Natural killer cell (primary cell): Measurements from ENCODE around the gene NIPAL1. TPM values are rescaled to one million over a fixed set of nuclear protein-coding genes. Genes with fewer than 3 reads are reported as not detected.

ENCODE experiments used
- ATAC-seq, 3 donors: fragments of 150-1000 bp in 2 of 3; fragments of 200-7000 bp in 1 of 3; cut with Tn5 transposase; 1 replicate in 1 of 3; 2 replicates in 2 of 3; pipeline ENCODE4 v1.10.0; 2021; ENCODE audit warnings: mild to moderate bottlenecking in 2 of 3, moderate library complexity in 2 of 3
- DNase-seq, 2 donors: peaks; one replicate each; pipeline versions ENCODE4 v3.0.0 to v3.0.0-alpha.2; 2013 to 2021; ENCODE audit warnings: mixed read lengths in 1 of 2
- H3K27ac ChIP-seq: one replicate; pipeline ENCODE4 v1.5.1; 2013; ENCODE audit warnings: mild to moderate bottlenecking, low read length
- H3K27me3 ChIP-seq: one replicate; pipeline ENCODE4 v1.6.1; 2013; ENCODE audit warnings: low read length; ENCODE audit not compliant: control insufficient read depth, insufficient read depth
- H3K36me3 ChIP-seq: one replicate; pipeline ENCODE4 v1.6.1; 2013; ENCODE audit warnings: low read length; ENCODE audit not compliant: control insufficient read depth, insufficient read depth
- H3K4me1 ChIP-seq: one replicate; pipeline ENCODE4 v1.6.1; 2013; ENCODE audit warnings: low read length; ENCODE audit not compliant: control insufficient read depth, insufficient read depth
- H3K4me3 ChIP-seq: one replicate; pipeline ENCODE4 v1.5.1; 2013; ENCODE audit warnings: low read length
- H3K9me3 ChIP-seq: one replicate; pipeline ENCODE4 v1.6.1; 2013; ENCODE audit warnings: low read length; ENCODE audit not compliant: control insufficient read depth, insufficient read depth
- H3K27ac Mint-ChIP-seq, 2 donors: one replicate each; pipeline ENCODE4 v1.8.0; 2022; ENCODE audit warnings: mild to moderate bottlenecking in 2 of 2, mixed read lengths in 2 of 2, moderate library complexity in 1 of 2
- H3K27me3 Mint-ChIP-seq, 2 donors: one replicate each; pipeline ENCODE4 v1.8.0; 2022; ENCODE audit warnings: low read depth in 2 of 2, mixed read lengths in 2 of 2
- H3K36me3 Mint-ChIP-seq: one replicate; pipeline ENCODE4 v1.8.0; 2022; ENCODE audit warnings: mixed read lengths
- H3K4me1 Mint-ChIP-seq, 2 donors: one replicate each; pipeline ENCODE4 v1.8.0; 2022; ENCODE audit warnings: mixed read lengths in 2 of 2
- H3K4me3 Mint-ChIP-seq: one replicate; pipeline ENCODE4 v1.8.0; 2022; ENCODE audit warnings: mild to moderate bottlenecking, moderate library complexity, mixed read lengths
- H3K9me3 Mint-ChIP-seq, 2 donors: one replicate each; pipeline ENCODE4 v1.8.0; 2022; ENCODE audit warnings: mixed read lengths in 2 of 2
- WGBS: methylation state at CpG from one replicate; pipeline ENCODE4 v1.1.7; 2013; ENCODE audit warnings: missing lambda C conversion rate; ENCODE audit not compliant: insufficient coverage; 5-methylcytosine and 5-hydroxymethylcytosine counted together
- intact Hi-C: fragments of 100-400 bp; cut with micrococcal nuclease; formaldehyde crosslinking; loops from one replicate; pipeline ENCODE4 v1.14.2; 2022
- total RNA-seq, 4 donors: library from RNA; stranded (reverse); fragments of 120-200 nt in 1 of 4; gene quantifications; one replicate each; pipeline versions ENCODE4 v1.2.3 to v1.2.4, GENCODE V29; 2013 to 2022
- TF ChIP-seq, protein P1 (sequence below): fragments of 200-600 bp; IDR thresholded peaks from one replicate; pipeline ENCODE4 v1.8.0; 2022; ENCODE audit warnings: antibody characterized with exemption

Gene NIPAL1
- total RNA-seq, 3 donors from 2014 or later (not counting 1 experiment from before 2014, with no cell fraction given), result 1.4 TPM; not detected in 2

DNA sequence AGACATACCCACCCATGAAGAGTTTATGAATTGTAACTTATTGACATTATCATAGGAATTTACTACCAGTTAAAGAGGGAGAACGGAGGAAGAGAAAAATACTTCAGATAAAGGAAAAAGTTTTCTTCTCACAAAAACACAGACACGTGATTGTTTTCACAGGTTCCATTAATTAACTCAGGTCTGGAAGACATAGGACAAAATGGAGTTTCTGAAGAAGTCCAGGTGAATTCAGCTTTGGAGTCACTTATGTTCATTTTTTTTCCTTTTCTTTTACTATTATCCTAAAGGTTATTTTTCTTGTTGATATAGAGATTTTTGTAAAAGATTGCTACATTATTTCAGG is 20.5 kb downstream of the NIPAL1 start:
- Mint-ChIP-seq H3K9me3 (no peaks in the 10 kb centered on the region), H3K36me3 (no peaks in the 10 kb centered on the region), H3K4me3 (no peak overlapping the region), H3K4me1 (peaks cover 6 to 7% of the 10 kb centered on the region in 2 donors), H3K27ac (no peak overlapping the region), H3K27me3 (peaks cover 8 to 23% of the 10 kb centered on the region in 2 donors)
- Histone ChIP-seq H3K4me1 (peaks cover 8% of the 10 kb centered on the region), H3K4me3 (no peak overlapping the region), H3K9me3 (no peaks in the 10 kb centered on the region), H3K36me3 (no peaks in the 10 kb centered on the region), H3K27ac (no peak overlapping the region), H3K27me3 (no peaks in the 10 kb centered on the region)
- WGBS, result no CpG with 5 or more reads among the region's 2 CpGs
- no peak for ATAC-seq
- no peak for DNase-seq
- intact Hi-C loops, result no loop called here
- TF ChIP-seq, protein P1, sequence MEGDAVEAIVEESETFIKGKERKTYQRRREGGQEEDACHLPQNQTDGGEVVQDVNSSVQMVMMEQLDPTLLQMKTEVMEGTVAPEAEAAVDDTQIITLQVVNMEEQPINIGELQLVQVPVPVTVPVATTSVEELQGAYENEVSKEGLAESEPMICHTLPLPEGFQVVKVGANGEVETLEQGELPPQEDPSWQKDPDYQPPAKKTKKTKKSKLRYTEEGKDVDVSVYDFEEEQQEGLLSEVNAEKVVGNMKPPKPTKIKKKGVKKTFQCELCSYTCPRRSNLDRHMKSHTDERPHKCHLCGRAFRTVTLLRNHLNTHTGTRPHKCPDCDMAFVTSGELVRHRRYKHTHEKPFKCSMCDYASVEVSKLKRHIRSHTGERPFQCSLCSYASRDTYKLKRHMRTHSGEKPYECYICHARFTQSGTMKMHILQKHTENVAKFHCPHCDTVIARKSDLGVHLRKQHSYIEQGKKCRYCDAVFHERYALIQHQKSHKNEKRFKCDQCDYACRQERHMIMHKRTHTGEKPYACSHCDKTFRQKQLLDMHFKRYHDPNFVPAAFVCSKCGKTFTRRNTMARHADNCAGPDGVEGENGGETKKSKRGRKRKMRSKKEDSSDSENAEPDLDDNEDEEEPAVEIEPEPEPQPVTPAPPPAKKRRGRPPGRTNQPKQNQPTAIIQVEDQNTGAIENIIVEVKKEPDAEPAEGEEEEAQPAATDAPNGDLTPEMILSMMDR, result no peak

DNA sequence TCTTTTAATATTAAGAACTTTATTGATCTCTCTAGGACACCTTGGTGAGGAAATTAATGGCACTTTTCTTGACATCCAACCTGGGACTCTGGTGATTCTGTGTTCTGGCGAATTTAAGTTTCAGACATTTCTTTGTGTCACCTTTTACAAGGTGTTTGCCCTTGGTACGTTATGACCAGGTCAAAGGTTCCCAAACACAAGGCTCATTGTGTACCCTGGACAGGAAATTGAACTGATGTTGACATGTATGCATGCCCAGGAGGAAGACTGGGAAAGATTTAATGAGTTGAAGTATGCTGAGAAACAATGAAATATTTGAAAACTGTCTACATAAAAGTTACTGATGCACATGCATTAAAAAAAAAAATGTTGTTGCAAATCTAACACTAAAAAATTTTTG is 22.1 kb downstream of the NIPAL1 start:
- no peaks in the 10 kb centered on the region for H3K9me3 Mint-ChIP-seq
- H3K27ac Mint-ChIP-seq, result no peak overlapping the region
- intact Hi-C loops, result no loop called here
- no peaks in the 10 kb centered on the region for H3K9me3 ChIP-seq
- DNase-seq (no peak), ATAC-seq (no peak)
- H3K4me1 Mint-ChIP-seq, result peaks cover 15 to 16% of the 10 kb centered on the region in 2 donors
- H3K4me3 Mint-ChIP-seq, result no peak overlapping the region
- H3K4me1 ChIP-seq, result peaks cover 8% of the 10 kb centered on the region
- H3K4me3 ChIP-seq, result no peak overlapping the region
- no peaks in the 10 kb centered on the region for H3K36me3 ChIP-seq
- H3K36me3 Mint-ChIP-seq, result no peaks in the 10 kb centered on the region
- H3K27ac ChIP-seq, result no peak overlapping the region
- peaks cover 23 to 28% of the 10 kb centered on the region in 2 donors for H3K27me3 Mint-ChIP-seq
- 40% methylated on average over 2 of the region's 2 CpGs for WGBS
- TF ChIP-seq, protein P1, result no peak
- H3K27me3 ChIP-seq, result peaks cover 3% of the 10 kb centered on the region

DNA sequence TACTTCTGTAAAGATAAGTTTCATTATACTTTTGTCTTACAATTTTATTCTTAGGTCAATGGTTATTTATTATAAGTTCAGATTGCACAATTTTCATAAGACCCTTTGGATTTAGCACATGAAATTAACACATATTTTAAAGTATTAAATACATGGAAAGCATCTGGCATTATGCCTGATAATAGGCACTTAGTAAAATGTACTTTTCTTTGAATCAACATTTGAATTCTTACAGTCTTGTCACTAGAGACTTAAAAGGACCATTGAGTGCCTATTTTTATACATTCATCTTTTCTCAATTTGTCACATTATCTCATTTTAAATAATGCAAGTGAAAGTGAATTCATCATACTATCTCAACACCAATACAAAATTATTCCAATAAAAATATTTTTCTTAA is 23.0 kb downstream of the NIPAL1 start:
- Mint-ChIP-seq H3K4me3 (no peak overlapping the region), H3K4me1 (peaks cover 12 to 15% of the 10 kb centered on the region in 2 donors), H3K27ac (no peak overlapping the region), H3K27me3 (peaks cover 23 to 25% of the 10 kb centered on the region in 2 donors), H3K36me3 (no peaks in the 10 kb centered on the region), H3K9me3 (no peaks in the 10 kb centered on the region)
- TF ChIP-seq, protein P1, result no peak
- intact Hi-C loops, result no loop called here
- H3K27me3 ChIP-seq, result peaks cover 3% of the 10 kb centered on the region
- H3K9me3 ChIP-seq, result no peaks in the 10 kb centered on the region
- no peak for DNase-seq
- ATAC-seq, result no peak
- peaks cover 11% of the 10 kb centered on the region for H3K4me1 ChIP-seq
- H3K36me3 ChIP-seq, result no peaks in the 10 kb centered on the region
- no peak overlapping the region for H3K27ac ChIP-seq
- H3K4me3 ChIP-seq, result no peak overlapping the region

DNA sequence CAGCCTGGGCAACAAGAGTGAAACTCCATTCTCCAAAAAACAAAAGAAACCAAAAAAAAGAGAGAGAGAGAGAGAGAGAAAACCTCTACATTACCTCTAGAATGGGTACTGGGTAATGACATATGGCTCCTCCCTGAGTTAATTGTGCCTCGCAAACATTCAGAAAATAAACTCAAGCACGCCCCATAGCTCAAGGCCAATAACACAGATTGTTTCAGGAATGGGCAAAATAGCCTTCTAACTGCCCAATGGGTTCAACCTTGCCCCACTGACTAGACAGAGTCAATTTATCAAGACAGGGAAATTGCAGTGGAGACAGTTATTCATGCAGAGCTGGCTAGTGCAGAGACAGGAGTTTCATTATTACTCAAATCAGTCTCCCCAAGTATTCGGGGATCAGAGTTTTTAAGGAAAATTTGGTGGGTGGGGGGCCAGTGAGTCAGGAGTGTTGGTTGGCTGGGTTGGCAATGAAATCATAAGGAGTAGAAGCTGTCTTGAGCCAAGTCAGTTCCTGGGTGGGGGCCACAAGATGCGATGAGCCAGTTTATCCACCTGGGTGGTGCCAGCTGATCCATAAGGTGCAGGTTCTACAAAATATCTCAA is 25.1 kb downstream of the NIPAL1 start:
- Mint-ChIP-seq H3K9me3 (no peaks in the 10 kb centered on the region), H3K4me1 (peaks cover 29 to 36% of the 10 kb centered on the region in 2 donors), H3K27me3 (peaks cover 33 to 41% of the 10 kb centered on the region in 2 donors), H3K4me3 (no peak overlapping the region), H3K36me3 (no peaks in the 10 kb centered on the region), H3K27ac (no peak overlapping the region)
- ATAC-seq (no peak), DNase-seq (no peak)
- Histone ChIP-seq H3K4me1 (peaks cover 28% of the 10 kb centered on the region), H3K9me3 (no peaks in the 10 kb centered on the region), H3K27me3 (peaks cover 3% of the 10 kb centered on the region), H3K4me3 (no peak overlapping the region), H3K36me3 (no peaks in the 10 kb centered on the region), H3K27ac (no peak overlapping the region)
- WGBS, result 87% methylated on average over 3 of the region's 4 CpGs
- intact Hi-C loops, result no loop called here
- TF ChIP-seq, protein P1, result no peak
